Fibroblast of skin of left quadriceps (primary cell): Measurements from ENCODE around the gene ZNF397.
A peak's percentile ranks its signal among the peaks of the same experiment; 100 is the strongest.

Source experiments
- DNase-seq, 2 experiments: peaks; one replicate each; pipeline ENCODE4 v3.0.0-alpha.2; 2013; ENCODE audit warnings: low read depth in 2 of 2

Gene ZNF397

GRCh38 chr18:35290094-35290735 is 49.4 kb downstream of the ZNF397 start, which contains the start of gene ZSCAN30:
ZSCAN30 (minus strand) TSS chr18:35290229; CDS start chr18:35264352, 25,877 bp downstream.
- DNase-seq = peak; percentile 83 to 88

DNA sequence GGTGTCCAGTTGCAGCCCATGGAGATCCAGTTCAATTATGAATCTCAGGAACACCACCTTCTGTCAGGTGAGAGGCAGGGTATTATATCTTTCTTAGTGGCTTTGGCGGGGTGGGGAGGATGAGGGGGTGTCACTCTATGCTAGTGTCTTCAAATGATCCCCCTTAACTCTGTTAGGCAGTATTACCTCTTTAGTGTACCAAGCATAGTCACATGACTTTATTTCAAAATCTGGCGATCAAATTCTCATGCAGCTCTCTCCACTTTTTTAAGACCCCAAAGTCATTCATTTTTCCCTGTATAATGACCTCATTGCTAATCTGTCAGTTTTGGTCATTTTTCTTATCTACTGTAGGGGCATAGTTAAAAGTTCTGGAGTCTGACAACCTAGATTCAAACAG is 50.3 kb downstream of the ZNF397 start:
- DNase-seq = no peak

DNA sequence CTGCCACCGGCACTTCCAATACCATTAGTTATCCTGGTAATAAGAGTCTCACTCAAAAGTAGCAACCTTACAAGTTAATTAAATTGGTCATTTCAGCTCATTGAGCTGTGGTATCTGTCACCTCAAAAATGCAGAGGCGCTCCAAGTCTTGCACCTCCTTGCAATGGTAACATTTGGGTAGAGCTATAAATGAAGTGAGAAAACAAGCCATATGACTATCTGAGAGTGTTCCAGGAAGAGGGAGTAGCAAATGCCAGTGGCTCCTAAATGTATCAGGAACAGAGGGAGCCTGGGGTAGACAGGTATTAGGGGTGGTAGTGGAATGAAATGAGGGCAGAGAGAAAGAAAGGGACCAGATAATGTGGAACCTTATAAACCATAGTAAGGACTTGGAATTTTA is 55.2 kb downstream of the ZNF397 start:
- DNase-seq = no peak

- DNase-seq = no peak
Measured at GRCh38 chr18:35303610-35304009, 62.8 kb downstream of the ZNF397 start.

GRCh38 chr18:35306588-35307250 is 65.9 kb downstream of the ZNF397 start:
- no peak for DNase-seq
